BJ (cell line): ENCODE data around the gene SLC4A8. TPM values are rescaled to one million over a fixed set of nuclear protein-coding genes. Genes with fewer than 3 reads are reported as not detected.

Experiments used
- CTCF ChIA-PET: fragments of 350-600 bp; formaldehyde crosslinking; extraction: SDS; loops from one replicate; lab custom pipeline; 2021; ENCODE audit warnings: antibody characterized with exemption, inconsistent platforms; lab: Yijun Ruan, JAX
- POLR2A ChIA-PET: fragments of 300-600 bp; sonication (Branson Sonifier 250); formaldehyde crosslinking; extraction: SDS; loops from one replicate; lab custom pipeline; 2021; ENCODE audit warnings: antibody characterized with exemption; lab: Charles Lee
- DNase-seq: peaks from one replicate; pipeline ENCODE4 v3.0.0-alpha.2; 2011; ENCODE audit warnings: low read depth
- H3K27me3 ChIP-seq: 2 replicates; pipeline ENCODE4 v1.6.0; 2011; ENCODE audit warnings: low read length; ENCODE audit not compliant: control insufficient read depth, insufficient read depth
- H3K36me3 ChIP-seq: 2 replicates; pipeline ENCODE4 v1.5.1; 2011; ENCODE audit warnings: low read length; ENCODE audit not compliant: control insufficient read depth, insufficient read depth
- H3K4me3 ChIP-seq: 2 replicates; pipeline ENCODE4 v1.5.1; 2011; ENCODE audit warnings: low read depth, mild to moderate bottlenecking, control low read depth, low read length
- polyA plus RNA-seq: library from polyadenylated mRNA; depleted of rRNA; stranded (reverse); fragments of >200 nt; gene quantifications from 2 replicates; pipeline ENCODE4 v1.2.3, GENCODE V29; 2011
- TF ChIP-seq, protein P1 (sequence below): IDR thresholded peaks from 2 replicates; pipeline ENCODE4 v1.5.1; 2011; ENCODE audit warnings: low read depth, mild to moderate bottlenecking, control low read depth, inconsistent platforms, low read length, moderate library complexity; ENCODE audit not compliant: insufficient read depth

SLC4A8 gene
- polyA plus RNA-seq, 1 experiment = 4.9 TPM

DNA sequence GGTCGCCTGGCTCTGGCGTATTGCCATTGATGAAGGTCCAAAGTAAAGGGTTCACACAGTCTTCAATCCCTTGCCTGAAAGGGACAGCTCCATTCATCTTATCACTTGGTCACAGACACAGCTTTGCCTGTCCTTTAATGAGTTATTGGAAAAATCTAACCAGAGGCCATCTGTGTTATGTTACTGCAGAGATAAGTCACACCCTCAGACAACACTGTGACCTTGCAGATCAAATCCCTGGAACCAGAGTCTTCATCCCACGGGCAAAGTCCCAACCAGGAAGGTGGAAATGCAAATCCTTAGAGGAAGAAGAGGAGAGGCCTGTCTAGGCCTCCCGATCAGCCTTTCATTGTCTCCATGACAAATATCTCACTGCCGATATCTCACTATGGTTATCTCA, 98.1 kb downstream of the SLC4A8 start:
- no peaks in the 10 kb centered on the region for H3K36me3 ChIP-seq
- POLR2A ChIA-PET = no interaction called here
- H3K27me3 ChIP-seq = no peaks in the 10 kb centered on the region
- DNase-seq = no peak
- H3K4me3 ChIP-seq = no peak overlapping the region
- CTCF ChIA-PET = interaction anchor here (1.3 to 5.3 kb wide), 5 partner anchors 10 to 301 kb away, joined by 4 to 51 read pairs (median 5); partner anchors contain the start of gene SLC4A8
- TF ChIP-seq, protein P1, sequence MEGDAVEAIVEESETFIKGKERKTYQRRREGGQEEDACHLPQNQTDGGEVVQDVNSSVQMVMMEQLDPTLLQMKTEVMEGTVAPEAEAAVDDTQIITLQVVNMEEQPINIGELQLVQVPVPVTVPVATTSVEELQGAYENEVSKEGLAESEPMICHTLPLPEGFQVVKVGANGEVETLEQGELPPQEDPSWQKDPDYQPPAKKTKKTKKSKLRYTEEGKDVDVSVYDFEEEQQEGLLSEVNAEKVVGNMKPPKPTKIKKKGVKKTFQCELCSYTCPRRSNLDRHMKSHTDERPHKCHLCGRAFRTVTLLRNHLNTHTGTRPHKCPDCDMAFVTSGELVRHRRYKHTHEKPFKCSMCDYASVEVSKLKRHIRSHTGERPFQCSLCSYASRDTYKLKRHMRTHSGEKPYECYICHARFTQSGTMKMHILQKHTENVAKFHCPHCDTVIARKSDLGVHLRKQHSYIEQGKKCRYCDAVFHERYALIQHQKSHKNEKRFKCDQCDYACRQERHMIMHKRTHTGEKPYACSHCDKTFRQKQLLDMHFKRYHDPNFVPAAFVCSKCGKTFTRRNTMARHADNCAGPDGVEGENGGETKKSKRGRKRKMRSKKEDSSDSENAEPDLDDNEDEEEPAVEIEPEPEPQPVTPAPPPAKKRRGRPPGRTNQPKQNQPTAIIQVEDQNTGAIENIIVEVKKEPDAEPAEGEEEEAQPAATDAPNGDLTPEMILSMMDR = no peak

DNA sequence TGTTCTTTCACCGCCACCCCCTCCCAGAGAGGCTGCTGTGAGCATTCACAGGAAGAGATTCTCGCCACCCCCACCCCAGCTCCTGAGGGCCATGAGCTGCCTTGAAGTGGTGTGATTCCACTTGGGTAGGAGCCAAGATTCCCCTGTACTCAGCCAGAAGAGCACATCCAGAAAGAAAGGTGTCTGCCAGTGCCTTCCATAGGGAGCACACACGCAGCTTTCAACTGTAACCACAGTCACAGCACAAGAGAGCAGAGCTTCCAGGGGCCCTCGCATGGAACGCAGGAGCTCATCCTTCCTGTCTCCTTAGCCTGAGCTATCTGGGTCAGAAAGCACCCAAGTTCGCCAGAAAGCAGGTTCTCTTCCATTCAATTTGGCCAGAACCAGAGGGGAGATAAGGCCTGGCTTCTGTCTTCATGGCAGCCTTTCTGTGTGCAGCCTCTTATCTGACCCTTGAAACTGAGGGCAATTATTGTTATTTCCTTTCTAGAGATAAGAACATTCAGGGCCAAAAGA, 99.8 kb downstream of the SLC4A8 start:
- TF ChIP-seq, protein P1 = no peak
- Histone ChIP-seq H3K36me3 (no peaks in the 10 kb centered on the region), H3K27me3 (no peaks in the 10 kb centered on the region), H3K4me3 (no peak overlapping the region)
- ChIA-PET CTCF (interaction anchor here (1.1 to 2.2 kb wide), 4 partner anchors 8 to 102 kb away, joined by 5 to 8 read pairs (median 6); no protein-coding TSS in a partner anchor), POLR2A (no interaction called here)
- DNase-seq = no peak

DNA sequence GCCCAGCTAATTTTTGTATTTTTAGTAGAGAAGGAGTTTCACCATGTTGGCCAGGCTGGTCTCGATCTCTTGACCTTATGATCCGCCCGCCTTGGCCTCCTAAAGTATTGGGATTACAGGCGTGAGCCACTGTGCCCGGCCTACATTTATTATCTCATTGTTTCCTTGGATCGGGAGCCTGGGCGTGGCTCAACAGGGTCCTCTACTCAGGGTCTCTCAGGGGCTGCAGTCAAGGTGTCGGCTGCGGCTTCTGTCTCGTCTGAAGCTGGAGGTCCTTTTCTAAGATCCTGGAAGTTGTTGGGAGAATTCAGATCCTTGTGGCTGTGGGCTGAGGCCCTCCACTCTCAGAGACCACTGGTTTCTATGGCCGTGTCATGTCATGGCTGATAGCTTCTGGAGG, 100.9 kb downstream of the SLC4A8 start:
- TF ChIP-seq, protein P1 = no peak
- CTCF ChIA-PET = interaction anchor here (3.7 kb wide), 1 partner anchor 103 kb away, joined by 29 read pairs; no protein-coding TSS in a partner anchor
- Histone ChIP-seq H3K4me3 (no peak overlapping the region), H3K27me3 (no peaks in the 10 kb centered on the region), H3K36me3 (no peaks in the 10 kb centered on the region)
- DNase-seq = no peak
- POLR2A ChIA-PET = no interaction called here

DNA sequence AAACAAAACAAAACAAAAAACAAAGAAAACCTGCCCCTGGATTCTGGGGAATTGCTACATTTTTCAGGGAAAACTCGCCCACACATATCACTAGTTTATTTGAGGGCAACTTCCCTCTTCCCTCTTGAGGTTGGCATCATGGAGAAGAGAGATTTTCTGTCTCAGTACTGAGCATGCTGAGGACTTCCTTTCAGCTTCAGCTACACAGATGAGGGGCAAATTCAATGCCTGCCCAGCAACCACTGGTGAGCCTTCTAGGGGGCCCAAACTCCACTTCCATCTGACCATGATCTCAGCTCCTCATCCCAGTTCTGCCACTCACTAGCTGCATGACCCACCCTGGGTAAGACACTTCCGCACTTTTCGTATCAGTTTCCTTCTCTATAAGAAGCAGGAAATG, 103.3 kb downstream of the SLC4A8 start:
- Histone ChIP-seq H3K27me3 (no peaks in the 10 kb centered on the region), H3K36me3 (no peaks in the 10 kb centered on the region), H3K4me3 (no peak overlapping the region)
- TF ChIP-seq, protein P1 = no peak
- ChIA-PET POLR2A (no interaction called here), CTCF (interaction anchor here (0.7 to 3.7 kb wide), 6 partner anchors 8 to 296 kb away, joined by 3 to 29 read pairs (median 4); partner anchors contain the start of gene SLC4A8)
- DNase-seq = no peak

DNA sequence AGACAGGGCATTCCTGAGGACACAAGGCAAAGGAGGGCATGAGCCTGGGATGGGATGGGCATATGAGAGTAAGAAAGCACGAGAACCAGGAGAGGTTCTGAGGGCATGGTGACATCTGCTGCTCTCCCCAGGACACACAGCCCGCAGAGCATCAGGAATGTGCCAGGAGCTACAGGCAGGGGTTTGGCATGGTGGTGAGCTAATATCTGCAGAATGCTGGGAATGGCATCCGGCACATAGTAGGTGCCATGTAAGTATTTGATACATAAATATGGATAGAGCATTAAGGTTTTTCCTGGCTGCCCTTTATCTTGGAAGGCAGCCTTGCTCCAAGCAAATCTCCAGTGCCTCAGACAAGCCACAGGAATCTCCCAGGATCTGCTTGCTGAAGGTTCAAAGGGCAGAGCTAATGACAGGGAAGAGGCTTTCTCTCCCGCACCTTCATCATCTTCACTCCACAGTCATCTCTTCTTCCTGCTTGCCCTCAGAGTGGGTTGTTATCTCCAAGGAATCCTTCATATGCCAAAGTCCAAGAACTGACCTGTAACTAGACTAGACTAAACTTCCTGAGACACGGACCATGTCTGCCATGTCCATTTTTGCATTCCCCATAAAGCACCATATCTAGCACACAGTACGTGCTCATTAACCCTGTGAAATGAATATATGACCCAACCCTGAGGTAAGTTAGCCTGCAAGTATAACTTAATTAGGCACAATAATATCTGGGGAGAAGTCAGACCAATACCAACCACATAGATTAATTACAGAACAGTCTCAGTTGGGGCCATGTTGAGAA, 104.4 kb downstream of the SLC4A8 start:
- TF ChIP-seq, protein P1 = no peak
- no peaks in the 10 kb centered on the region for H3K27me3 ChIP-seq
- ChIA-PET CTCF (interaction anchor here (0.6 to 3.7 kb wide), 5 partner anchors 9 to 110 kb away, joined by 3 to 29 read pairs (median 4); partner anchors contain the start of gene SLC4A8), POLR2A (no interaction called here)
- no peaks in the 10 kb centered on the region for H3K36me3 ChIP-seq
- DNase-seq = no peak
- no peak overlapping the region for H3K4me3 ChIP-seq
